Natural killer cell treated with Interleukin-12 subunit alpha and Interleukin-12 subunit beta and Interleukin-15 and Interleukin-18, amount 100 ng/mL, for 72 hours (primary cell): ENCODE measurements around the gene VTI1A. TPM values are rescaled to one million over a fixed set of nuclear protein-coding genes. Genes with fewer than 3 reads are reported as not detected.

Source experiments
- total RNA-seq, 2 donors: library from RNA; stranded (reverse); gene quantifications; one replicate each; pipeline ENCODE4 v1.2.3, GENCODE V29; 2022

The VTI1A gene
- total RNA-seq, 2 donors from 2014 or later: 51.9 to 90.5 TPM

Other genes with a start within 250 kb of the VTI1A start
- not detected for gene TECTB, start 163.8 kb upstream of the VTI1A start, total RNA-seq
- gene ACSL5, start 73.1 kb upstream of the VTI1A start, total RNA-seq: 100 to 1,000 TPM in 1 of 2 donors, 10 to 100 TPM in 1; 85.4 to 111 TPM
- 10 to 100 TPM; 46.6 to 52.8 TPM for gene ZDHHC6, start 301 bp upstream of the VTI1A start, total RNA-seq